H9 (cell line): Measurements from ENCODE around the gene CLEC1B. TPM values are rescaled to one million over a fixed set of nuclear protein-coding genes. Genes with fewer than 3 reads are reported as not detected.

Source experiments
- DNase-seq: peaks from one replicate; pipeline ENCODE4 v3.0.0-alpha.2; 2017
- H2AFZ ChIP-seq: one replicate; pipeline ENCODE4 v1.6.1; 2013; ENCODE audit warnings: mild to moderate bottlenecking, low read length, control low read depth, moderate library complexity
- H2AK5ac ChIP-seq: 2 replicates; pipeline ENCODE4 v1.6.1; 2013; ENCODE audit warnings: low read length, control low read depth, mixed read lengths; ENCODE audit not compliant: insufficient read length
- H2BK120ac ChIP-seq: one replicate; pipeline ENCODE4 v1.6.1; 2013; ENCODE audit warnings: low read depth, mild to moderate bottlenecking, low read length, control low read depth, inconsistent platforms; ENCODE audit not compliant: poor library complexity, severe bottlenecking
- H2BK12ac ChIP-seq: 2 replicates; pipeline ENCODE4 v1.6.1; 2013; ENCODE audit warnings: low read length, control low read depth, mixed read lengths, low read depth; ENCODE audit not compliant: insufficient read length
- H2BK15ac ChIP-seq: 2 replicates; pipeline ENCODE4 v1.6.1; 2013; ENCODE audit warnings: low read depth, low read length, control low read depth
- H2BK20ac ChIP-seq: one replicate; pipeline ENCODE4 v1.6.1; 2013; ENCODE audit warnings: low read depth, mild to moderate bottlenecking, low read length, control low read depth, inconsistent platforms; ENCODE audit not compliant: poor library complexity, severe bottlenecking
- H2BK5ac ChIP-seq: 2 replicates; pipeline ENCODE4 v1.6.1; 2013; ENCODE audit warnings: low read length, control low read depth, mixed read lengths; ENCODE audit not compliant: insufficient read length
- H3K14ac ChIP-seq: 2 replicates; pipeline ENCODE4 v1.6.1; 2013; ENCODE audit warnings: low read length, control low read depth; ENCODE audit not compliant: insufficient read depth
- H3K18ac ChIP-seq: 2 replicates; pipeline ENCODE4 v1.6.1; 2013; ENCODE audit warnings: low read depth, mild to moderate bottlenecking, mixed read lengths, low read length, control low read depth; ENCODE audit not compliant: insufficient read length
- H3K23ac ChIP-seq: 2 replicates; pipeline ENCODE4 v1.6.1; 2013; ENCODE audit warnings: low read length, control low read depth, mixed read lengths, low read depth; ENCODE audit not compliant: insufficient read length
- H3K23me2 ChIP-seq: 2 replicates; pipeline ENCODE4 v1.6.1; 2013; ENCODE audit warnings: low read depth, mild to moderate bottlenecking, mixed read lengths, low read length, control low read depth; ENCODE audit not compliant: insufficient read length, poor library complexity, severe bottlenecking
- H3K27ac ChIP-seq: 2 replicates; pipeline ENCODE4 v1.5.1; 2013; ENCODE audit warnings: low read length, control low read depth, mixed read lengths, low read depth; ENCODE audit not compliant: insufficient read length
- H3K27me3 ChIP-seq: 2 replicates; pipeline ENCODE4 v1.6.1; 2013; ENCODE audit warnings: low read length, control low read depth, inconsistent platforms; ENCODE audit not compliant: insufficient read depth
- H3K4ac ChIP-seq: 2 replicates; pipeline ENCODE4 v1.6.1; 2013; ENCODE audit warnings: low read depth, mild to moderate bottlenecking, control low read depth, inconsistent platforms, low read length, moderate library complexity
- H3K4me1 ChIP-seq: 2 replicates; pipeline ENCODE4 v1.6.1; 2013; ENCODE audit warnings: low read length, control low read depth, inconsistent platforms; ENCODE audit not compliant: insufficient read depth
- H3K4me2 ChIP-seq: 2 replicates; pipeline ENCODE4 v1.6.1; 2013; ENCODE audit warnings: low read length, control low read depth, mixed read lengths; ENCODE audit not compliant: insufficient read length, insufficient read depth
- H3K56ac ChIP-seq: 2 replicates; pipeline ENCODE4 v1.6.1; 2013; ENCODE audit warnings: low read depth, mild to moderate bottlenecking, mixed read lengths, low read length, control low read depth; ENCODE audit not compliant: insufficient read length
- H3K79me1 ChIP-seq: 2 replicates; pipeline ENCODE4 v1.6.1; 2013; ENCODE audit warnings: low read depth, mild to moderate bottlenecking, moderate library complexity, low read length, control low read depth, inconsistent platforms; ENCODE audit not compliant: insufficient read depth, poor library complexity, severe bottlenecking
- H3K79me2 ChIP-seq: 2 replicates; pipeline ENCODE4 v1.6.1; 2013; ENCODE audit warnings: low read length, control low read depth, inconsistent platforms; ENCODE audit not compliant: insufficient read depth
- H3K9ac ChIP-seq: 2 replicates; pipeline ENCODE4 v1.6.1; 2013; ENCODE audit warnings: low read length, control low read depth, mixed read lengths; ENCODE audit not compliant: insufficient read length; ENCODE audit errors: extremely low read depth
- H3K9me3 ChIP-seq: one replicate; pipeline ENCODE4 v1.6.1; 2013; ENCODE audit warnings: low read depth, low read length, inconsistent platforms; ENCODE audit not compliant: control insufficient read depth
- H3T11ph ChIP-seq: one replicate; pipeline ENCODE4 v1.6.1; 2013; ENCODE audit warnings: mild to moderate bottlenecking, low read length, control low read depth, inconsistent platforms
- H4K20me1 ChIP-seq: one replicate; pipeline ENCODE4 v1.6.1; 2013; ENCODE audit not compliant: control insufficient read depth, insufficient read length, insufficient read depth
- H4K5ac ChIP-seq: 2 replicates; pipeline ENCODE4 v1.6.1; 2013; ENCODE audit warnings: low read depth, mild to moderate bottlenecking, mixed read lengths, low read length, control low read depth; ENCODE audit not compliant: insufficient read length
- H4K8ac ChIP-seq: replicated peaks from 2 replicates; pipeline ENCODE4 v1.6.1; 2013; ENCODE audit warnings: low read length, control low read depth, mixed read lengths, low read depth; ENCODE audit not compliant: insufficient read length
- H4K91ac ChIP-seq: 2 replicates; pipeline ENCODE4 v1.6.1; 2013; ENCODE audit warnings: low read depth, mild to moderate bottlenecking, moderate library complexity, mixed read lengths, low read length, control low read depth; ENCODE audit not compliant: insufficient read length
- H3K27ac Mint-ChIP-seq, 3 experiments: 2 replicates in 2 of 3; 3 replicates in 1 of 3; pipeline ENCODE4 v1.8.0; 2020 to 2021; ENCODE audit warnings: mixed read lengths in 3 of 3, mild to moderate bottlenecking in 1 of 3, moderate library complexity in 1 of 3
- H3K27me3 Mint-ChIP-seq: 2 replicates; pipeline ENCODE4 v1.8.0; 2021; ENCODE audit warnings: low read depth, mild to moderate bottlenecking, moderate library complexity, mixed read lengths
- H3K36me3 Mint-ChIP-seq, 3 experiments: 2 replicates in 2 of 3; 3 replicates in 1 of 3; pipeline ENCODE4 v1.8.0; 2020 to 2021; ENCODE audit warnings: low read depth in 3 of 3, mixed read lengths in 3 of 3; ENCODE audit not compliant: insufficient read depth in 1 of 3
- H3K4me1 Mint-ChIP-seq, 2 experiments: 2 replicates each; pipeline ENCODE4 v1.8.0; 2020; ENCODE audit warnings: mixed read lengths in 2 of 2
- H3K4me3 Mint-ChIP-seq, 2 experiments: 2 replicates in 1 of 2; 3 replicates in 1 of 2; pipeline ENCODE4 v1.8.0; 2020 to 2021; ENCODE audit warnings: mild to moderate bottlenecking in 2 of 2, mixed read lengths in 2 of 2, moderate library complexity in 1 of 2
- H3K9me3 Mint-ChIP-seq, 2 experiments: 2 replicates in 1 of 2; 3 replicates in 1 of 2; pipeline ENCODE4 v1.8.0; 2020; ENCODE audit warnings: mild to moderate bottlenecking in 2 of 2, mixed read lengths in 2 of 2, moderate library complexity in 1 of 2
- WGBS: extraction: QIAGEN DNeasy Blood & Tissue Kit; methylation state at CpG from one replicate; pipeline ENCODE4 v1.1.7; 2013; ENCODE audit warnings: missing lambda C conversion rate, low lambda C conversion rate, mixed read lengths; ENCODE audit not compliant: insufficient read length; ENCODE audit errors: extremely low coverage; 5-methylcytosine and 5-hydroxymethylcytosine counted together
- total RNA-seq: library from RNA; stranded (reverse); gene quantifications from 2 replicates; pipeline ENCODE4 v1.2.1, GENCODE V29; 2021
- TF ChIP-seq, protein P1 (sequence below): fragments of 200-600 bp; sonication (generic); conservative IDR thresholded peaks from 3 replicates; pipeline ENCODE4 v1.8.0; 2021; ENCODE audit warnings: antibody characterized with exemption, mild to moderate bottlenecking

The CLEC1B gene
- total RNA-seq, 1 experiment from 2014 or later, result not detected

DNA sequence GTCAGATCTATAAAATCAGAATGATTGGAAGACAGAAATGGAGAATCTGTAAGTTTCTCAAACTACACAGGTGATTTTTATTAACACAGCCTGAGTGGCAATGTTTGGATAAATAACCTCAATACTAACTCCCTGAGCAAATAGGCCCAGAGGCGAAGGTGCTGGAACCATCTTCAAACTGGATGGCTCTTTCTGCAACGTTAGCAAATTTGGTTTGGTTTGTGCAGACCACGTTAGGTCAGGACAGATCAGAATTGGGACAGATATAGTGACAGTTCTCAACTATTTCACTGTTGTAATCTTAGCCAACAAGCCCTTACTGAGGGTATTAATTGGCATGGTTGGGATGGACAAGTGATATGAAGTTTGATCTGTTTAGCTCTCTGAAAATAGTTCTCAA is 22.4 kb upstream of the CLEC1B start:
- DNase-seq, result no peak
- H4K5ac ChIP-seq, result no peak overlapping the region
- TF ChIP-seq, protein P1, sequence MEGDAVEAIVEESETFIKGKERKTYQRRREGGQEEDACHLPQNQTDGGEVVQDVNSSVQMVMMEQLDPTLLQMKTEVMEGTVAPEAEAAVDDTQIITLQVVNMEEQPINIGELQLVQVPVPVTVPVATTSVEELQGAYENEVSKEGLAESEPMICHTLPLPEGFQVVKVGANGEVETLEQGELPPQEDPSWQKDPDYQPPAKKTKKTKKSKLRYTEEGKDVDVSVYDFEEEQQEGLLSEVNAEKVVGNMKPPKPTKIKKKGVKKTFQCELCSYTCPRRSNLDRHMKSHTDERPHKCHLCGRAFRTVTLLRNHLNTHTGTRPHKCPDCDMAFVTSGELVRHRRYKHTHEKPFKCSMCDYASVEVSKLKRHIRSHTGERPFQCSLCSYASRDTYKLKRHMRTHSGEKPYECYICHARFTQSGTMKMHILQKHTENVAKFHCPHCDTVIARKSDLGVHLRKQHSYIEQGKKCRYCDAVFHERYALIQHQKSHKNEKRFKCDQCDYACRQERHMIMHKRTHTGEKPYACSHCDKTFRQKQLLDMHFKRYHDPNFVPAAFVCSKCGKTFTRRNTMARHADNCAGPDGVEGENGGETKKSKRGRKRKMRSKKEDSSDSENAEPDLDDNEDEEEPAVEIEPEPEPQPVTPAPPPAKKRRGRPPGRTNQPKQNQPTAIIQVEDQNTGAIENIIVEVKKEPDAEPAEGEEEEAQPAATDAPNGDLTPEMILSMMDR, result no peak
- no peak overlapping the region for H2BK5ac ChIP-seq
- no peaks in the 10 kb centered on the region for H3K79me2 ChIP-seq
- Mint-ChIP-seq H3K4me1 (peaks cover 14 to 16% of the 10 kb centered on the region in 2 experiments), H3K36me3 (no peaks in the 10 kb centered on the region; a peak in 2 of 7 replicates), H3K4me3 (no peak overlapping the region), H3K27ac (no peak overlapping the region), H3K27me3 (no peaks in the 10 kb centered on the region), H3K9me3 (peaks cover 0 to 3% of the 10 kb centered on the region in 2 experiments; a peak in 1 of 5 replicates)
- H4K91ac ChIP-seq, result no peak overlapping the region
- no peak overlapping the region for H2BK12ac ChIP-seq
- H3K4me1 ChIP-seq, result no peaks in the 10 kb centered on the region; the same call in 1 of the 2 replicates
- no peak overlapping the region for H3K14ac ChIP-seq
- H2BK120ac ChIP-seq, result no peak overlapping the region
- H3K23me2 ChIP-seq, result no peaks in the 10 kb centered on the region
- no peak overlapping the region for H2BK20ac ChIP-seq
- no CpG with 5 or more reads among the region's 3 CpGs for WGBS
- no peak overlapping the region for H2AFZ ChIP-seq
- H3K4ac ChIP-seq, result no peak overlapping the region
- H3K9me3 ChIP-seq, result no peaks in the 10 kb centered on the region
- H3K18ac ChIP-seq, result no peak overlapping the region
- no peak overlapping the region for H3T11ph ChIP-seq
- no peak overlapping the region for H3K56ac ChIP-seq
- H3K4me2 ChIP-seq, result no peak overlapping the region
- H2AK5ac ChIP-seq, result no peak overlapping the region
- H3K9ac ChIP-seq, result no peak overlapping the region
- no peaks in the 10 kb centered on the region for H4K20me1 ChIP-seq
- H3K23ac ChIP-seq, result no peak overlapping the region
- no peak overlapping the region for H2BK15ac ChIP-seq
- no peak overlapping the region for H3K27ac ChIP-seq
- no peaks in the 10 kb centered on the region for H3K27me3 ChIP-seq
- no peaks in the 10 kb centered on the region for H3K79me1 ChIP-seq
- H4K8ac ChIP-seq, result no peak overlapping the region
